GM12873 (cell line): ENCODE measurements around the gene VSIG10L.

Experiments used
- TF ChIP-seq, protein P1 (sequence below): IDR thresholded peaks from 2 replicates; pipeline ENCODE4 v1.5.1; 2012; ENCODE audit warnings: low read depth, mild to moderate bottlenecking, moderate library complexity, low read length, control low read depth; ENCODE audit not compliant: insufficient read depth; ENCODE audit errors: missing control alignments

Gene VSIG10L

GRCh38 chr19:51293571-51294210, 48.2 kb downstream of the VSIG10L start:
- TF ChIP-seq, protein P1, sequence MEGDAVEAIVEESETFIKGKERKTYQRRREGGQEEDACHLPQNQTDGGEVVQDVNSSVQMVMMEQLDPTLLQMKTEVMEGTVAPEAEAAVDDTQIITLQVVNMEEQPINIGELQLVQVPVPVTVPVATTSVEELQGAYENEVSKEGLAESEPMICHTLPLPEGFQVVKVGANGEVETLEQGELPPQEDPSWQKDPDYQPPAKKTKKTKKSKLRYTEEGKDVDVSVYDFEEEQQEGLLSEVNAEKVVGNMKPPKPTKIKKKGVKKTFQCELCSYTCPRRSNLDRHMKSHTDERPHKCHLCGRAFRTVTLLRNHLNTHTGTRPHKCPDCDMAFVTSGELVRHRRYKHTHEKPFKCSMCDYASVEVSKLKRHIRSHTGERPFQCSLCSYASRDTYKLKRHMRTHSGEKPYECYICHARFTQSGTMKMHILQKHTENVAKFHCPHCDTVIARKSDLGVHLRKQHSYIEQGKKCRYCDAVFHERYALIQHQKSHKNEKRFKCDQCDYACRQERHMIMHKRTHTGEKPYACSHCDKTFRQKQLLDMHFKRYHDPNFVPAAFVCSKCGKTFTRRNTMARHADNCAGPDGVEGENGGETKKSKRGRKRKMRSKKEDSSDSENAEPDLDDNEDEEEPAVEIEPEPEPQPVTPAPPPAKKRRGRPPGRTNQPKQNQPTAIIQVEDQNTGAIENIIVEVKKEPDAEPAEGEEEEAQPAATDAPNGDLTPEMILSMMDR = no peak

- TF ChIP-seq, protein P1 = no peak
Observed at GRCh38 chr19:51292971-51293370, 49.0 kb downstream of the VSIG10L start.

DNA sequence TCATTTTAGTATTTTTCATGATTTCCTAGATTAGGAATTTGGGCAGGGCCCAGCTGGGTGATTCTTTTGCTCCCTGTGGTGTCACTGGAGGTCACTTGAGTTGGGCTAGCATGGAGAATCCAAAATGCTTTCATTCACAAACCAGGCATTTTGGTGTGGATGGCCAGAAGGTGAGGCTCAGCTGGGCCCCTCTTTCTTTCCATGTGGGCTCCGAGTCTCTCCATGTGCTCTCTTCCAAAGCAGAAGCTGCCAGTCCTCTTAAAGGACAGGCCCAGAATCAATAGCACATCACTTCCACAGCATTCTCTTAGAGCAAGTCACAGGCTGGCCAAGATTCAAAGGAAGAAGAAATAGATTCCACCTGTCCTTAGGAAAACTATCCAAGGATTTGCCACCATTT, 52.3 kb downstream of the VSIG10L start:
- TF ChIP-seq, protein P1 = no peak

- TF ChIP-seq, protein P1 = no peak
Observed at GRCh38 chr19:51285682-51286081, 56.3 kb downstream of the VSIG10L start.

DNA sequence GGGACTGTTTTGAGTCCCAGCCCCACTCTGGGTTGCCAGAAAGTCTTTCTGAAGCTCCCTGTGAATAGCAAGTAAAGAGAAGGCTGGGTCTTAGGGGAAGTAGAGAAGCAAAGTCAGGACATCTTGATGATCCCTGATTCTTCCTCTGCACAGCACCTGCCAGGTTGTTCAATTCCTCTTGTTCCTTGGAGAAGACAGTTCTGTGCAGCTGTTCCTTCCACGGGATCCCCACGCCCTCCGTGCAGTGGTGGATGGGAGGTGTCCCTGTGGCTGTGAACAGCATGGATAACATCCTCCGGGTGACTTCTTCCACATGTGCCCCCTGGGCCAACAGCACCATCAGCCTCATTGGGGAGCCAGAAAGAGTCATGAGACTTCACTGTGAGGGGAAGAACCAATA, 59.6 kb downstream of the VSIG10L start:
- TF ChIP-seq, protein P1 = no peak
